Choroid plexus epithelial cell (primary cell): ENCODE data around the gene ITGB3.
"Not testable (repeated sequence)": the region's sequence is repeated elsewhere in the genome, so short reads cannot be mapped to it uniquely, and the experiment has no call there.

Experiments used
- DNase-seq: peaks from one replicate; pipeline ENCODE4 v3.0.0-alpha.2; 2010; ENCODE audit warnings: low read depth
- H3K4me3 ChIP-seq: 2 replicates; pipeline ENCODE4 v1.5.1; 2011; ENCODE audit warnings: low read depth, mild to moderate bottlenecking, control low read depth, low read length, moderate library complexity
- TF ChIP-seq, protein P1 (sequence below): conservative IDR thresholded peaks from 2 replicates; pipeline ENCODE4 v1.5.1; 2011; ENCODE audit warnings: low read depth, mild to moderate bottlenecking, control low read depth, inconsistent platforms, low read length, moderate library complexity

ITGB3 gene

DNA sequence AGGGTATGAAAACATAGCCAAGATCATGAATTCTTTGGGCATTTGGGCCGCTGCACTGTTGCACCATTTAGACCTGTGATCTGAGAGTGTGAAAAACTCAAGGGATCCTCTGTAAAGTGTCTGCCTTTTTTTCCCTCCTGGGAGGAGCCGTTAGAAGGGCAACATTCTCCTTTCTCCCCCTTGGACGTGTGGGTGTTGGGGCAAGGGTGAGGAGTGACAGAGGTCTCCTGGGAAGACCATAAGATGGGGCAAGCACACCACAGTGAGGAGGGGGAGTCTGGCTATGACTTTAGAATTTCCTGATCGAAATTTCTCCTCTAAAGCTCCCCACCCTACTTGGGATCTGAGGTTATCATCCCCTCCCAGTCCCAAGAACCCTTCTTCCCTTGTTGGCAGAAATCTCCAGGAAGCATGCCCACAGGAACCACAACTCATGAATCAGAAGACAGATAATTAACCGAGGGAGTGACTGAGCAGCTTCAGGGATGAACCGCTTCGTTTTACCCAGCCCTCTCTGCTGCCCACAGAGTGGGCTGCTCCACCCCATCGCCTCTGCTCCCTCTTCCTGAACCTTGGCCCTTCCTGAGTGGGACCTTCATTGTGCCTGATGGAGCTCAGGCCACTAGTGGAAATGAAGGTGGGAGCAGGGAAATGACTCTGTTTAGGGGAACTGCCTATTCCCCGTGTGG lies 4.2 kb downstream of the ITGB3 start:
- TF ChIP-seq, protein P1, sequence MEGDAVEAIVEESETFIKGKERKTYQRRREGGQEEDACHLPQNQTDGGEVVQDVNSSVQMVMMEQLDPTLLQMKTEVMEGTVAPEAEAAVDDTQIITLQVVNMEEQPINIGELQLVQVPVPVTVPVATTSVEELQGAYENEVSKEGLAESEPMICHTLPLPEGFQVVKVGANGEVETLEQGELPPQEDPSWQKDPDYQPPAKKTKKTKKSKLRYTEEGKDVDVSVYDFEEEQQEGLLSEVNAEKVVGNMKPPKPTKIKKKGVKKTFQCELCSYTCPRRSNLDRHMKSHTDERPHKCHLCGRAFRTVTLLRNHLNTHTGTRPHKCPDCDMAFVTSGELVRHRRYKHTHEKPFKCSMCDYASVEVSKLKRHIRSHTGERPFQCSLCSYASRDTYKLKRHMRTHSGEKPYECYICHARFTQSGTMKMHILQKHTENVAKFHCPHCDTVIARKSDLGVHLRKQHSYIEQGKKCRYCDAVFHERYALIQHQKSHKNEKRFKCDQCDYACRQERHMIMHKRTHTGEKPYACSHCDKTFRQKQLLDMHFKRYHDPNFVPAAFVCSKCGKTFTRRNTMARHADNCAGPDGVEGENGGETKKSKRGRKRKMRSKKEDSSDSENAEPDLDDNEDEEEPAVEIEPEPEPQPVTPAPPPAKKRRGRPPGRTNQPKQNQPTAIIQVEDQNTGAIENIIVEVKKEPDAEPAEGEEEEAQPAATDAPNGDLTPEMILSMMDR: no peak
- peak overlapping the region; percentile 14 for H3K4me3 ChIP-seq
- peak; percentile 50 for DNase-seq

DNA sequence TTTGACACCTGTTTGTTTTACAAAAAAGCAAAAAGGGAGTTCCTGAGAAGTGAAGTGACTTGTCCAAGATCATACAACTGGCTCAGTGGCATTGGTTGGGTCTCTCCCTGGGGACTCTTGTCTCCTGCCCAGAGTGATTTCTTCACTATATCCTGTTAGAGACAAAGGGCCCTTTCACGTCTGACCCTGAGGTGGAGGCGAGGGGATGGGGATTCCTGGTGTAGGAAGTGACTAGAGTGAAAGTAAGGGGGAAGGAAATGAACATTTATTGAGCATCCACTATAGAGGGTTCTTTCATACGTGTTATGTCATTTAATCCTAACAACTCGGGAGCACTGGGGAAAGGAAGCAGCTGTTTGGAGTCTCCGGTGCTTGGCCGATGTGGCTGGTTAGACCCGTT lies 9.0 kb downstream of the ITGB3 start:
- no peak overlapping the region for H3K4me3 ChIP-seq
- no peak for DNase-seq
- TF ChIP-seq, protein P1: no peak

DNA sequence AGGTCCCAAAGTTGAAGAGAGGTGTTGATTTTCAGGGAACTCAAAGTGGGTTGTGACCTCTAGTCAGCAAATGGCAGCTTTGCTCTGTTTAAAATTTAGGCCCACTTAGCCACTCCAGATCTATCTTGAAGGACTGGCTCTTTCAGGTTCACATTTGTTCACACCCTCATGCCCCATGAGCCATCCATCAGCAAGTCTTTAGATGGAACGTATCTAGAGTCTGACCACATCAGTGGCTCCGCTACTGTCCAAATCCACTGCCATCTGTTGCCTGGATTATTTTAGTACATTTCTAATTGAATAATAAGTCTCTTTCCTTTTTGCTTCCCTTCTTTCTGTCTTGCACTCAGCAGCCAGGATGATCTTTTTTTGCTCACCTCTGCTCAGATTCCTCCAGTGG lies 10.5 kb downstream of the ITGB3 start:
- TF ChIP-seq, protein P1: no peak
- no peak overlapping the region for H3K4me3 ChIP-seq
- DNase-seq: no peak

DNA sequence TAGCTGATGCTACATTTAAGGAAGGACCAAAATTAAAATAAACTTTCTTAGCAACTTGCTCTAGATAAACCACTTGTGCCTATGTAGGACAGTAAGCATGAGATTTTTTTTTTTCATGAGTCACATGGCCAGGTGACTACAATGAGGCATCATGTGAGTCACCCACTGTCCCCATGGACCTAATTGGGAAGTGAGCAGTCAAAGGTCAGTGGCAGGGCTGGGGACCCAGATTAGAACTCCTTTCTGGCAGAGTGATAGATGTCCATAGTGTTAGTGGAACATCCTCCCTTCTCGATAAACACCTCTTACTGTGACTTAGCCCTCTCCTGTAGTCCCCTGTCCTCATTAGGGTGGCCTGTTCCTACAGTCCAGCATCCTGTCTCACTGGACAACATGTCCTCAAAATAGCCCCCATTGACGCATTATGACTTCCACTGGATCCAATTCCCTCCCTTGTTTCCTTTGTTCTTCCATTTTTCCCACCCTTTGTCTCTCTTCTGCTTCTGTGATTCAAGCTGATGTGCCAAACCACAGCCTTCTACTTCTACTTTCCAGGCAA lies 12.4 kb downstream of the ITGB3 start:
- DNase-seq: peak; percentile 50
- TF ChIP-seq, protein P1: no peak

DNA sequence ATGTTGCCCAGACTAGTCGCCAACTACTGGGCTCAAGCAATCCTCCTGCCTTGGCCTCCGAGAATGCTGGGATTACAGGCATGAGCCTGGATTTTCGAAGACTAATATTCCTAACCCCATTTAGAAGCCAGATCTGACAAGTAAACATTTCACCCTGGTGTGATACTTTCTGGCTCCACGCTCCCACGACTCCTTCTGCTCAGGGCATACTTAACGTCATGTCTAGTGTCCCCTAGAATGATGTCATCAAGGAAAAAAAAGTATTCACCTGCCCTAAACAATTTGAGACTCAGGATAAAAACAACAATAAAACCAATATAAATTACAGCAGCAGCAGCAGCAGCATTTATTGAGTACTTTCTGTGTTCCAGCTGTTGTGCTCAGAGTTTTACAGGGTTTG lies 13.2 kb downstream of the ITGB3 start:
- DNase-seq: peak; percentile 57
- H3K4me3 ChIP-seq: no peak overlapping the region
- TF ChIP-seq, protein P1: no peak

More for the DNA sequence above, 12.4 kb downstream of the ITGB3 start:
- H3K4me3 ChIP-seq: no peak overlapping the region

DNA sequence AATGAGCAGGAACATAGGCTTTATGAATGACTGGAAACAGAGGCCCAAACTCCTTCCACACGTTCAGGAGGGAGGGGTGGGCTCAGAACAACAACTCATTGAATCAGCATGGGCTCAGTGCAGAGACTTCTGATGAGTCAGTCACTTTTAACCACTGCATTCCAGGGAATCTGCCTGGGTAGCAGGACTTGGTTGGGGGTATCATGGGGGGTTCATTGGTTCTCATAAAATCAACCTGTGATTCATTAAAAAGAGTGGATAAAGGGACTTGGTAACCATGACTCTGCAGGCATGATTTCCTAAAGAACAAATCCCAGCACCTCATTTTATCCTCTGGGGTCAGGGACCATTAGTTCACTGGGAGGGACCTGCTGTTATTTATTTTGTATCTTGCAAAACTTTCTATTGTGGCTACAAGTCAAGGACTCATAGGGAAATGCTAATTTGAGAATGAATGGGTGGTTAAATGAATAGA lies 13.8 kb downstream of the ITGB3 start:
- peak; percentile 91 for DNase-seq
- H3K4me3 ChIP-seq: no peak overlapping the region
- TF ChIP-seq, protein P1: no peak

DNA sequence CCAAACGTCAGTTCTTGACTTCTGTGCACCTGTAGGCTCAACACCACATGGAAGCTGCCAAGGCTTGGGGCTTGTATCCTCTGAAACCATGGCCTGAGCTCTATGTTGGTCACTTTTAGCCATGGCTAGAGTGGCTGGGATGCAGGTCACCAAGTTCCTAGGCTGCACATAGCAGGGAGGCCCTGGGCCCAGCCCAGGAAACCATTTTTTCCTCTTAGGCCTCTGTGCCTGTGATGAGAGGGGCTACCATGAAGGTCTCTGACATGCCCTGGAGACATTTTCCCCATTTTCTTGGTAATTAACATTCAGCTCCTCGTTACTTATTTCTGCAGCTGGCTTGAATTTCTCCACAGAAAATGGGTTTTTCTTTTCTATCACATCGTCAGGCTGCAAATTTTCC lies 15.3 kb downstream of the ITGB3 start:
- not testable (repeated sequence) for H3K4me3 ChIP-seq, DNase-seq

DNA sequence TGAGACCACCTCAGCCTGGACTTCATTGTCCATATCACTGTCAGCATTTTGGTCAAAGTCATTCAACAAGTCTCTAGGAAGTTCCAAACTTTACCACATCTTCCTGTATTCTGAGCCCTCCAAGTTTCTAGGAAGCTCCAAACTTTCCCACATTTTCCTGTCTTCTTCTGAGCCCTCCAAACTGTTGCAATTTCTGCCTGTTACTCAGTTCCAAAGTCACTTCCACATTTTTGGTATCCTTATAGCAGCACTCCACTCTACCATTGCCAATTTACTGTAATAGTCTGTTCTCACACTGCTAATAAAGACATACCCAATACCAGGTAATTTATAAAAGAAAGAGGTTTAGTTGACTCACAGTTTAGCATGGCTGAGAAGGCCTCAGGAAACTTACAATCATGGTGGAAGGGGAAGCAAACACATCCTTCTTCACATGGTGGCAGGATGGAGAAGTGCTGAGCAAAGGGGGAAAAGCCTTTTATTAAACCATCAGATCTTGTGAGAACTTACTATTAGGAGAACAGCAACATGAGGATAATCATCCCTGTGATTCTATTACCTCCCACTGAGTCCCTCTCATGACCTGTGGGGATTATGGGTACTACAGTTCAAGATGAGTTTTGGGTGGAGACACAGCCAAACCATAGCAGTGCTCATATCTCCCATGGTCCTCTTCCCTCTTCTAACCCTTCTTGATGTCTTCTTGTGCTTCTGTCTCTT lies 16.1 kb downstream of the ITGB3 start:
- not testable (repeated sequence) for DNase-seq, H3K4me3 ChIP-seq
